K562 (cell line): ENCODE results near the gene IRF2BP2. TPM values are rescaled to one million over a fixed set of nuclear protein-coding genes. Genes with fewer than 3 reads are reported as not detected.

Experiments used
- ATAC-seq: fragments of 200-7000 bp; cut with Tn5 transposase; 3 replicates; pipeline ENCODE4 v1.9.1; 2020; ENCODE audit warnings: moderate library complexity
- BruUV-seq: library from RNA; stranded (reverse); fragments of 400-500 nt; replicated peaks from 2 replicates; lab custom pipeline; 2021; lab: Mats Ljungman, UMichigan
- CTCF ChIA-PET: fragments of 300-600 bp; formaldehyde crosslinking; extraction: SDS; loops from one replicate; lab custom pipeline; 2021; ENCODE audit warnings: low intra/inter-chr PET ratio; lab: Yijun Ruan, JAX
- POLR2A ChIA-PET: fragments of 300-600, 350-650 bp; sonication (Branson Sonifier 250); formaldehyde crosslinking; extraction: SDS; loops from one replicate; lab custom pipeline; 2021; ENCODE audit warnings: antibody characterized with exemption, inconsistent platforms; lab: Yijun Ruan, JAX
- DNase-seq, 4 experiments: peaks; one replicate each; pipeline versions ENCODE4 v3.0.0 to v3.0.0-alpha.2; 2011 to 2018; ENCODE audit warnings: low spot score in 3 of 4, mixed read lengths in 3 of 4; ENCODE audit errors: extremely low read depth in 1 of 4
- FAIRE-seq: peaks from 2 replicates; lab custom pipeline; 2011; peaks lifted over from hg19 to GRCh38; lab: Jason Lieb, UNC
- H2AFZ ChIP-seq: 2 replicates; pipeline ENCODE4 v1.6.0; 2011; ENCODE audit warnings: low read depth, low read length, control low read depth, inconsistent platforms
- H3K27ac ChIP-seq: fragments of 200-600 bp; 3 replicates; pipeline ENCODE4 v1.8.0; 2011; ENCODE audit warnings: low read depth, mild to moderate bottlenecking, control low read depth, inconsistent platforms, low read length, moderate library complexity, mixed read lengths; ENCODE audit errors: extremely low read depth
- H3K27me3 ChIP-seq, 2 experiments: fragments of 300-600 bp in 1 of 2; 2 replicates in 1 of 2; 3 replicates in 1 of 2; pipeline versions ENCODE4 v1.6.0 to v1.8.0; 2011; ENCODE audit warnings: inconsistent platforms in 2 of 2, low read length in 2 of 2, mild to moderate bottlenecking in 1 of 2, mixed read lengths in 1 of 2, moderate library complexity in 1 of 2; ENCODE audit not compliant: control insufficient read depth in 2 of 2, insufficient read depth in 2 of 2
- H3K36me3 ChIP-seq: fragments of 300-600 bp; 3 replicates; pipeline ENCODE4 v1.8.0; 2011; ENCODE audit warnings: mild to moderate bottlenecking, low read length, inconsistent platforms; ENCODE audit not compliant: control insufficient read depth, insufficient read depth
- H3K4me1 ChIP-seq, 2 experiments: fragments of 200-600 bp in 1 of 2; replicated peaks in 1 of 2; 2 replicates in 1 of 2; 3 replicates in 1 of 2; pipeline versions ENCODE4 v1.5.1 to v1.8.0; 2011; ENCODE audit warnings: inconsistent platforms in 2 of 2, low read length in 2 of 2, mild to moderate bottlenecking in 1 of 2, mixed read lengths in 1 of 2, moderate library complexity in 1 of 2; ENCODE audit not compliant: control insufficient read depth in 2 of 2, insufficient read depth in 2 of 2
- H3K4me2 ChIP-seq: 2 replicates; pipeline ENCODE4 v1.6.1; 2011; ENCODE audit warnings: low read length, control low read depth, inconsistent platforms, mixed read lengths; ENCODE audit not compliant: insufficient read depth
- H3K4me3 ChIP-seq: fragments of 200-600 bp; sonication (generic), shearing (Covaris generic); 2 replicates; pipeline ENCODE4 v1.5.1; 2016; ENCODE audit warnings: control low read depth, inconsistent platforms
- H3K79me2 ChIP-seq: fragments of 200-600 bp; 3 replicates; pipeline ENCODE4 v1.8.0; 2011; ENCODE audit warnings: low read length, inconsistent platforms; ENCODE audit not compliant: control insufficient read depth, insufficient read depth
- H3K9ac ChIP-seq, 2 experiments: 2 replicates each; pipeline versions ENCODE4 v1.6.0 to v1.6.1; 2011; ENCODE audit warnings: low read depth in 2 of 2, low read length in 2 of 2, control low read depth in 1 of 2, inconsistent platforms in 1 of 2, mild to moderate bottlenecking in 1 of 2, mixed read lengths in 1 of 2; ENCODE audit not compliant: insufficient read depth in 1 of 2
- H3K9me1 ChIP-seq: one replicate; pipeline ENCODE4 v1.6.0; 2011; ENCODE audit warnings: inconsistent platforms, mild to moderate bottlenecking, low read length, moderate library complexity; ENCODE audit not compliant: control insufficient read depth, insufficient read depth
- H3K9me3 ChIP-seq: replicated peaks from 2 replicates; pipeline ENCODE4 v1.5.1; 2011; ENCODE audit warnings: low read depth, low read length, inconsistent platforms; ENCODE audit not compliant: control insufficient read depth, insufficient read depth
- H4K20me1 ChIP-seq: replicated peaks from 2 replicates; pipeline ENCODE4 v1.6.1; 2011; ENCODE audit warnings: low read length, inconsistent platforms, mixed read lengths; ENCODE audit not compliant: control insufficient read depth, insufficient read depth
- CC2D1A ChIP-seq: fragments of 450-650 bp; IDR thresholded peaks from 2 replicates; pipeline ENCODE4 v1.6.1; 2017; ENCODE audit warnings: mild to moderate bottlenecking
- CHAMP1 ChIP-seq: fragments of 450-650 bp; IDR thresholded peaks from 2 replicates; pipeline ENCODE4 v1.6.1; 2016; ENCODE audit warnings: mild to moderate bottlenecking
- GTF2A2 ChIP-seq: IDR thresholded peaks from 2 replicates; pipeline ENCODE4 v1.6.1; 2016; ENCODE audit warnings: mild to moderate bottlenecking, missing genetic modification characterization, missing compliant biosample characterization
- HOXB6 ChIP-seq: fragments of 250-450 bp; sonication (Bioruptor Pico); IDR thresholded peaks from 2 replicates; pipeline ENCODE4 v1.5.1; 2022; ENCODE audit warnings: mild to moderate bottlenecking, borderline replicate concordance
- KAT8 ChIP-seq: fragments of 450-650 bp; IDR thresholded peaks from 2 replicates; pipeline ENCODE4 v1.6.1; 2016; ENCODE audit warnings: low read depth, mild to moderate bottlenecking
- PHTF2 ChIP-seq: fragments of 250-450 bp; sonication (Bioruptor Pico); IDR thresholded peaks from 2 replicates; pipeline ENCODE4 v1.5.0; 2021; ENCODE audit warnings: mild to moderate bottlenecking
- RBM34 ChIP-seq: fragments of 200-400 bp; formaldehyde crosslinking; IDR thresholded peaks from 2 replicates; pipeline ENCODE4 v1.6.1; 2018; ENCODE audit warnings: low read length, borderline replicate concordance; ENCODE audit not compliant: insufficient read depth
- SIN3A ChIP-seq, 2 experiments: fragments of 150-350 bp in 1 of 2; IDR thresholded peaks; 2 replicates each; pipeline ENCODE4 v1.6.1; 2011 to 2016; ENCODE audit warnings: borderline replicate concordance in 2 of 2, low read depth in 2 of 2, low read length in 2 of 2, mild to moderate bottlenecking in 2 of 2, moderate library complexity in 2 of 2; ENCODE audit not compliant: control insufficient read depth in 1 of 2
- TCF7L2 ChIP-seq: fragments of 150-350 bp; IDR thresholded peaks from 2 replicates; pipeline ENCODE4 v1.6.1; 2016; ENCODE audit warnings: low read depth, mild to moderate bottlenecking, low read length, moderate library complexity
- ZNF212 ChIP-seq: fragments of 450-650 bp; formaldehyde crosslinking; IDR thresholded peaks from 2 replicates; pipeline ENCODE4 v1.4.0; 2020; ENCODE audit warnings: mild to moderate bottlenecking
- ZNF431 ChIP-seq: sonication (generic); formaldehyde crosslinking; IDR thresholded peaks from 2 replicates; pipeline ENCODE4 v1.8.0; 2022; ENCODE audit warnings: mild to moderate bottlenecking, missing genetic modification reagents
- ZNF75A ChIP-seq: fragments of 450-650 bp; formaldehyde crosslinking; IDR thresholded peaks from 2 replicates; pipeline ENCODE4 v1.4.0; 2020; ENCODE audit warnings: mild to moderate bottlenecking
- WGBS: fragments of 100-300 bp; shearing (Covaris generic); methylation state at CpG from one replicate; pipeline ENCODE4 v1.1.6; 2016; ENCODE audit warnings: low coverage, mixed read lengths; ENCODE audit not compliant: insufficient coverage; ENCODE audit errors: missing lambda C conversion rate; 5-methylcytosine and 5-hydroxymethylcytosine counted together
- in situ Hi-C: fragments of 300-500 bp; cut with MboI; formaldehyde crosslinking; loops from 4 replicates; pipeline ENCODE4 v1.15.0; 2018; ENCODE audit warnings: inconsistent platforms, mixed read lengths
- intact Hi-C: fragments of 100-400 bp; cut with micrococcal nuclease; formaldehyde crosslinking; loops from 2 replicates; pipeline ENCODE4 v1.14.2; 2022
- polyA plus RNA-seq, 8 experiments: library from polyadenylated mRNA; depleted of rRNA in 4 of 8; stranded (reverse) in 5 of 8; unstranded in 3 of 8; fragments of >200 nt; fragmentation: Nextera tagmentation in 2 of 8; fragmentation: Illumina TruSeq in 1 of 8; extraction: Ambion mirVana in 2 of 8; extraction: Trizol in 1 of 8; gene quantifications; 2 replicates each; pipeline versions ENCODE4 v1.2.1 to v1.2.3, GENCODE V29; 2011 to 2014; ENCODE audit warnings: inconsistent platforms in 1 of 8, missing spikeins in 1 of 8
- total RNA-seq, 7 experiments: library from RNA; depleted of rRNA in 6 of 7; stranded (reverse); fragments of >200 nt in 6 of 7; fragmentation: Illumina TruSeq in 2 of 7; extraction: Trizol in 2 of 7; gene quantifications; 2 replicates each; pipeline versions ENCODE4 v1.2.1 to v1.2.3, GENCODE V29; 2011 to 2021; ENCODE audit warnings: low replicate concordance in 1 of 7

IRF2BP2 gene
- total and polyA plus RNA-seq, 9 of the 15 experiments (the other 6 are each of a cell fraction or from before 2014, with no cell fraction given) = 7.7 to 68.6 (median 22.1) TPM

GRCh38 chr1:234581063-234581714 is 28.8 kb downstream of the IRF2BP2 start:
- TF ChIP-seq KAT8 (no peak), ZNF212 (CRISPR knock-in tag) (no peak), GTF2A2 (no peak), PHTF2 (CRISPR knock-in tag) (no peak), HOXB6 (CRISPR knock-in tag) (no peak), CHAMP1 (peak; percentile 31; the same call in 1 of the 2 replicates), RBM34 (no peak), ZNF431 (CRISPR knock-in tag) (peak; percentile 85), CC2D1A (peak; percentile 37; the same call in 1 of the 2 replicates), ZNF75A (CRISPR knock-in tag) (no peak), SIN3A (IDR thresholded peaks at IDR 0.05; ENCODE audit: borderline replicate concordance in 2 of 2, control insufficient read depth in 1 of 2, low read depth in 2 of 2, low read length in 2 of 2) (no peak), TCF7L2 (no peak)
- H4K20me1 ChIP-seq = no peaks in the 10 kb centered on the region
- H3K9me3 ChIP-seq = no peaks in the 10 kb centered on the region
- BruUV-seq = no TSS peak
- DNase-seq (no peak), FAIRE-seq (no peak), ATAC-seq (no peak)
- H3K4me1 ChIP-seq = peaks cover 7 to 28% of the 10 kb centered on the region in 2 experiments
- H3K27ac ChIP-seq = no peak overlapping the region
- POLR2A ChIA-PET = interaction anchor here (0.6 kb wide), 1 partner anchor 1245 kb away, joined by 3 read pairs; no protein-coding TSS in a partner anchor
- H3K79me2 ChIP-seq = no peaks in the 10 kb centered on the region
- no peak overlapping the region for H3K4me2 ChIP-seq
- in situ Hi-C loops (no loop called here), intact Hi-C loops (loop anchor here (5.0 kb wide), 1 partner anchor 34 kb away; no protein-coding TSS in a partner anchor)
- no peaks in the 10 kb centered on the region for H3K27me3 ChIP-seq
- CTCF ChIA-PET = no interaction called here
- no peaks in the 10 kb centered on the region for H3K36me3 ChIP-seq
- H2AFZ ChIP-seq = no peak overlapping the region
- no peak overlapping the region for H3K4me3 ChIP-seq
- 54% methylated on average over 7 of the region's 7 CpGs for WGBS
- no peaks in the 10 kb centered on the region for H3K9me1 ChIP-seq
- no peak overlapping the region for H3K9ac ChIP-seq
